ENCODE measurements around the gene VPS52. TPM values are rescaled to one million over a fixed set of nuclear protein-coding genes. Genes with fewer than 3 reads are reported as not detected.
A peak's percentile ranks its signal among the peaks of the same experiment; 100 is the strongest.

The VPS52 gene
- total RNA-seq, 1 donor from 2014 or later = 63.5 TPM

DNA sequence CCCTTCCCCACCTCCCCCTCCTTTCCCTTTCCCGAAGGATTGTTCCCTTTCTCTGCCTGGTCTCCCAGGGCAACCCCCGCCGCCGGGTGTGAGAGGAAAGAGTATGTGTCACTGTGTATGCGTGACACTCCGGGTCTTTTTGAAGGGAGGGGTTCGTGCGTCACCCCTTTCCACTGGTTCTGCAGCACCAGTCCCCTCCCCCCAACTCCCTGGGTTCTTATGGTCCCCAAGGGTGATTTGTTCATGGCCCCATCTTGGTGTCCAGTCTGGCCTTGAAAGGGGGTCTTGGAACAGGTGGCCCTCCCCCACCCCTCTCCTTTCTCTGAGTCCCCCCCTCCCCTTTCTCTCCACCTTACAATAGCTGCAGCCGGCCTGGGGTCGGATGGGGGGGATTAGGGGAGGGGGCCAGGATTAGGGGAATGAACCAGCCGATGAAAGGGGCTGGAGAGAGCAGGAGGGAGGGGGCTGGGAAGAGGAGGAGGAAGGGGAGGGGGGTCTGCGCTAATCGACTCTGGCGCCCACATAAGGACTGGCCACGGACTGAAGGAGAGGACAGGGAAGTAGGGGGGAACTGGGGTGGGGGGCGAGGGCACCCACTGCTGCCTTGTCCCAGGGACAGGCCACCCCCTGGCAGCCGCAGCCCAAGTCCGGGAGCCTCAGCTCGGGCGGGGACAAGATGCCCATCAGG is 64.7 kb downstream of the VPS52 start:
- intact Hi-C loops (cut with micrococcal nuclease) = loop anchor here (10.0 kb wide), 3 partner anchors 368 to 1542 kb away; partner anchors contain the start of genes C6orf47, CSNK2B, GPANK1 and LY6G5B
- no peak overlapping the region for H3K27ac Mint-ChIP-seq
- peaks cover 36% of the 10 kb centered on the region for H3K36me3 Mint-ChIP-seq (ENCODE audit: low read depth)
- peaks cover under 1% of the 10 kb centered on the region for H3K27me3 Mint-ChIP-seq (ENCODE audit: insufficient read depth)
- peaks cover 54% of the 10 kb centered on the region for H3K4me1 Mint-ChIP-seq (ENCODE audit: low read depth)
- peak overlapping the region; percentile 100 for H3K4me3 Mint-ChIP-seq
- no peak for DNase-seq (ENCODE audit: low spot score)
- no peaks in the 10 kb centered on the region for H3K9me3 Mint-ChIP-seq

DNA sequence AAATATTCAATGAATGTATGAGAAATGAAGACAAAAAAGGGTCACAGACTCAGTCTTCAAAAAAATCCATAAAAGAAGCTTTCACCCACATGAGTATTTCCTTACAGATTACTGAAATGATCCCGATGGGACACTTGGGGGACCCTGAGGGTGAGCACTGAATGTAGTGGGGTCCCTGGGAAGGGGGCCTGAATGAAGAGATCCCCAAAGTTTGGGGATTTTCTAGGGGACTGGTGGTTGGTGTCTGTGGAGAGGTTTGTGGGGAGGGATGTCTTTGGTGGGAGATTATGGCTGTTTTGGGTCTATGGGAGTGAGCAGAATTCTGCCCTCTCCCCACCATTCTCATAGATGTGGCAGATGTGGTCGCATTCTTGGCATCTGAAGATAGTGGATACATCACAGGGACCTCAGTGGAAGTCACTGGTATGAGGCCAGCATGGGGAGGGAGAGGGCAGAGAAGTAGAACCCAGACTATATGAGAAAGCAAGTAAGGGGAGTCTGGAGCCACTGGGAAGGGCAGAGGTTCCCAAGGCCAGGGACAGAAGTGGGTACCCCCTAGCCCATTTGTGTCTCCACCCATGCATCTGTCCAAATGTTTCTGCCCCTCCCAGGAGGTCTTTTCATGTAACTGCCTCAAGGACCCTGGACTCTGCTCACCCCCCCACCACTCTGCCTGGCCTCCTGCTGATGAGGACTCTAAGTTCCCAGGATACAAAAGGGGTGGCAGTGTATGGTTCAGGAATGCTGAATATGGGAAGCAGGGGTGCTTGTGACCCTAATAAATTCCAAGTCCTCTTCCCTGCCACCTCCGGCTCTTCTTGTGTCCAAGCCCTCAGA is 65.4 kb downstream of the VPS52 start:
- no peaks in the 10 kb centered on the region for H3K9me3 Mint-ChIP-seq
- DNase-seq (ENCODE audit: low spot score) = no peak
- peak overlapping the region; percentile 96 for H3K27ac Mint-ChIP-seq
- peaks cover 41% of the 10 kb centered on the region for H3K36me3 Mint-ChIP-seq (ENCODE audit: low read depth)
- intact Hi-C loops (cut with micrococcal nuclease) = loop anchor here (10.0 kb wide), 3 partner anchors 369 to 1541 kb away; partner anchors contain the start of genes C6orf47, CSNK2B, GPANK1 and LY6G5B
- H3K4me1 Mint-ChIP-seq (ENCODE audit: low read depth) = peaks cover 61% of the 10 kb centered on the region
- H3K27me3 Mint-ChIP-seq (ENCODE audit: insufficient read depth) = no peaks in the 10 kb centered on the region
- peak overlapping the region; percentile 100 for H3K4me3 Mint-ChIP-seq

GRCh38 chr6:33205191-33206026 is 66.3 kb downstream of the VPS52 start:
- Mint-ChIP-seq H3K4me1 (ENCODE audit: low read depth) (peaks cover 69% of the 10 kb centered on the region), H3K27me3 (ENCODE audit: insufficient read depth) (no peaks in the 10 kb centered on the region), H3K9me3 (no peaks in the 10 kb centered on the region), H3K4me3 (peak overlapping the region; percentile 100), H3K36me3 (ENCODE audit: low read depth) (peaks cover 42% of the 10 kb centered on the region), H3K27ac (peak overlapping the region; percentile 96)
- no peak for DNase-seq (ENCODE audit: low spot score)
- intact Hi-C loops (cut with micrococcal nuclease) = loop anchor here (10.0 kb wide), 3 partner anchors 369 to 1541 kb away; partner anchors contain the start of genes C6orf47, CSNK2B, GPANK1 and LY6G5B

GRCh38 chr6:33204415-33205190 is 67.1 kb downstream of the VPS52 start, which contains the start of gene HSD17B8:
Gene HSD17B8, plus strand, starts transcription at chr6:33204655. Its CDS starts 14 bp downstream, at chr6:33204669.
- Mint-ChIP-seq H3K27ac (peak within 1 kb of the TSS; percentile 96), H3K4me3 (peak within 1 kb of the TSS; percentile 100), H3K27me3 (ENCODE audit: insufficient read depth) (no peaks in the 10 kb centered on the region), H3K4me1 (ENCODE audit: low read depth) (peaks cover 69% of the 10 kb centered on the region), H3K36me3 (ENCODE audit: low read depth) (peaks cover 36% of the 10 kb centered on the region), H3K9me3 (no peaks in the 10 kb centered on the region)
- peak; percentile 88 for DNase-seq (ENCODE audit: low spot score)
- intact Hi-C loops (cut with micrococcal nuclease) = loop anchor here (10.0 kb wide), 3 partner anchors 370 to 1540 kb away; partner anchors contain the start of genes C6orf47, CSNK2B, GPANK1 and LY6G5B

DNA sequence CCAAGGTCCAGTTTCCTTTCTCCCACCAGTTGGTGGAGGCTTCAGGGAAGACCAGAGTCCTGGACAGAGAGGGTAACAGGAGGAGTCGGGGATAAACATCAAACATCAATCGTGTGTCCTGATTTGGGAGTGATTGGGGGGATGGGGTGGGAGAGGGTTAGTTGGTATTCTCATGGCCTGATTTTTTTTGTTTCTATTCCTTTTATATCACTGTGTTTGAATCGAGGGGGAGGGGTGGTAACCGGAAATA is 67.6 kb downstream of the VPS52 start:
- intact Hi-C loops (cut with micrococcal nuclease) = loop anchor here (10.0 kb wide), 3 partner anchors 371 to 1539 kb away; partner anchors contain the start of genes C6orf47, CSNK2B, GPANK1 and LY6G5B

DNA sequence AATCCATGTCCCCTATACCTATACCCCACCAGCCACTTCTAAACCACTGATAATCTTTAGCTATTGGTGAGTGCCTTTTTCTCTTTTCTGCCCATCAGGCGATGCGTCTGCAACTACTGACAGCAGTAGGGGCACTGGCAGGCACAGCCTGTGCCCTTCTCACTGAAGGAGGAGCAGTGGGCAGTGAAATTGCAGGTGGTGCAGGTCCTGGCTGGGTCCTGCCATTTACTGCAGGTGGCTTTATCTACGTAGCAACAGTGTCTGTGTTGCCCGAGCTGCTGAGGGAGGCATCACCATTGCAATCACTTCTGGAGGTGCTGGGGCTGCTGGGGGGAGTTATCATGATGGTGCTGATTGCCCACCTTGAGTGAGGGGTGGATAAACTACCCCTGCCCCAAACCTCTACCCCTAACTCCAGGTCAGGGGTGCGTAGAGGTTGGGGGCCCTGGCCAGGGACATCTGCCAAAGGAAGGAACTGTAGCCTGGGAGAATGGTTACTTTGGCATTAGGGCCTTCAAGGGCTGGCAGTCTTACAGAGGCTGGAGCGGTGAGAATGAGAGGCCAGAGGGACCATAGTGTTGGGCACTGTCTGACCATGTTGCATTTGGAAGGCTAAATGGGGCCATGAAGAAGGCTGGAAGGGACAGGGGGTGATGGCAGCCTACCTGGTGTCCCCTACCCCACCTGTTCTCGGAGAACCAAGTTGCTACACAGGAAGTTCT is 68.1 kb downstream of the VPS52 start:
- Mint-ChIP-seq H3K36me3 (ENCODE audit: low read depth) (peaks cover 33% of the 10 kb centered on the region), H3K4me1 (ENCODE audit: low read depth) (peaks cover 69% of the 10 kb centered on the region), H3K27ac (peak overlapping the region; percentile 79), H3K27me3 (ENCODE audit: insufficient read depth) (no peaks in the 10 kb centered on the region), H3K4me3 (peak overlapping the region; percentile 100), H3K9me3 (no peaks in the 10 kb centered on the region)
- DNase-seq (ENCODE audit: low spot score) = no peak
- intact Hi-C loops (cut with micrococcal nuclease) = loop anchor here (10.0 kb wide), 3 partner anchors 371 to 1539 kb away; partner anchors contain the start of genes C6orf47, CSNK2B, GPANK1 and LY6G5B

More for the DNA sequence above, 67.6 kb downstream of the VPS52 start:
- peak overlapping the region; percentile 100 for H3K4me3 Mint-ChIP-seq
- H3K27ac Mint-ChIP-seq = peak overlapping the region; percentile 79
- H3K27me3 Mint-ChIP-seq (ENCODE audit: insufficient read depth) = no peaks in the 10 kb centered on the region
- H3K9me3 Mint-ChIP-seq = no peaks in the 10 kb centered on the region
- peaks cover 33% of the 10 kb centered on the region for H3K36me3 Mint-ChIP-seq (ENCODE audit: low read depth)
- no peak for DNase-seq (ENCODE audit: low spot score)
- peaks cover 69% of the 10 kb centered on the region for H3K4me1 Mint-ChIP-seq (ENCODE audit: low read depth)

DNA sequence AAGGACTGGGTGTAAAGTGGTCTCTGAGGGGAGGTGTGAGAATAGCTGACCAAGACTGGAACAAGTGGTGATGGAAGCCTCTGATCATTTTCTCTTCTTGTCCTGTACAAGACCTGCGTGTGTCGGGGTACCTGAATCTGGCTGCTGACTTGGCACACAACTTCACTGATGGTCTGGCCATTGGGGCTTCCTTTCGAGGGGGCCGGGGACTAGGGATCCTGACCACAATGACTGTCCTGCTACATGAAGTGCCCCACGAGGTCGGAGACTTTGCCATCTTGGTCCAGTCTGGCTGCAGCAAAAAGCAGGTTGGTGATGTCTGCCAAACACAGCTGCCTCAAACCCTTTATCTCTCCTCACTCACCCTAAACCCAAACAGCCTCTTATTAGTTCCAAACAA is 68.9 kb downstream of the VPS52 start:
- H3K4me3 Mint-ChIP-seq = peak overlapping the region; percentile 100
- intact Hi-C loops (cut with micrococcal nuclease) = loop anchor here (10.0 kb wide), 3 partner anchors 372 to 1538 kb away; partner anchors contain the start of genes C6orf47, CSNK2B, GPANK1 and LY6G5B
- peaks cover 77% of the 10 kb centered on the region for H3K4me1 Mint-ChIP-seq (ENCODE audit: low read depth)
- no peak for DNase-seq (ENCODE audit: low spot score)
- peaks cover 33% of the 10 kb centered on the region for H3K36me3 Mint-ChIP-seq (ENCODE audit: low read depth)
- peak overlapping the region; percentile 8 for H3K27ac Mint-ChIP-seq
- no peaks in the 10 kb centered on the region for H3K27me3 Mint-ChIP-seq (ENCODE audit: insufficient read depth)
- no peaks in the 10 kb centered on the region for H3K9me3 Mint-ChIP-seq

DNA sequence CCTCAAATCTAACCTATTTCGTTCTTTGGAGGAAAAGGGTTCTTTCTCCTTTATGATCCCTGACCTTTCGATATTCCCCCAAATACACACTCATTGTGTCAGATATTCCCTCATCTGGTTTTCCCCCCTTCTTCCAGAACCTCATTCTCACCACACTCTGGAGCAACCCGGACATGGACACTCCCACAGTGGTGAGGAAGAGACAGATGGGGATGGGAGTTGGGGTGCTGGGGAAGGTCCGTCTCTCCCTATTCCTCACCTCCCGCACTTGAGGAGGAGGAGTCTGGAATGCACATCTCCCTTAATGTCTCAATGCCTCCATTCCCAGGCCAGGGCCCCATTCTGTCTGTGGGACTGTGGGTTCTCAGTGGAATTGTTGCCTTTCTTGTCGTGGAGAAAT is 69.7 kb downstream of the VPS52 start:
- Mint-ChIP-seq H3K4me3 (peak overlapping the region; percentile 100), H3K9me3 (no peaks in the 10 kb centered on the region), H3K27ac (peak overlapping the region; percentile 82), H3K4me1 (ENCODE audit: low read depth) (peaks cover 85% of the 10 kb centered on the region), H3K27me3 (ENCODE audit: insufficient read depth) (no peaks in the 10 kb centered on the region), H3K36me3 (ENCODE audit: low read depth) (peaks cover 39% of the 10 kb centered on the region)
- intact Hi-C loops (cut with micrococcal nuclease) = loop anchor here (2.0 to 10.0 kb wide), 7 partner anchors 217 to 1537 kb away; partner anchors contain the start of genes C6orf47, CSNK2B, CUTA and GPANK1
- DNase-seq (ENCODE audit: low spot score) = no peak

GRCh38 chr6:33201147-33201545 is 70.5 kb downstream of the VPS52 start:
- DNase-seq (ENCODE audit: low spot score) = no peak
- H3K9me3 Mint-ChIP-seq = no peaks in the 10 kb centered on the region
- H3K36me3 Mint-ChIP-seq (ENCODE audit: low read depth) = peaks cover 42% of the 10 kb centered on the region
- no peaks in the 10 kb centered on the region for H3K27me3 Mint-ChIP-seq (ENCODE audit: insufficient read depth)
- peak overlapping the region; percentile 97 for H3K27ac Mint-ChIP-seq
- H3K4me1 Mint-ChIP-seq (ENCODE audit: low read depth) = peaks cover 81% of the 10 kb centered on the region
- intact Hi-C loops (cut with micrococcal nuclease) = loop anchor here (2.0 to 10.0 kb wide), 7 partner anchors 218 to 1536 kb away; partner anchors contain the start of genes C6orf47, CSNK2B, CUTA and GPANK1
- peak overlapping the region; percentile 100 for H3K4me3 Mint-ChIP-seq

All from activated T-helper 1 cell treated with anti-CD3 and anti-CD28 coated beads, Interleukin-12 subunit alpha, Interleukin-12 subunit beta, Interleukin-2, Interleukin-4 antibody, amounts not matched to agents 30 ng/mL and 10 ng/mL and 1 ng/mL, durations not matched to agents 14 hours and 24 hours and 36 hours (primary cell).